Endothelial cell of umbilical vein (primary cell): ENCODE data around the gene SCN9A. TPM values are rescaled to one million over a fixed set of nuclear protein-coding genes. Genes with fewer than 3 reads are reported as not detected.
A peak's percentile ranks its signal among the peaks of the same experiment; 100 is the strongest.

Source experiments
- BruUV-seq: library from RNA; stranded (reverse); fragments of 400-500 nt; replicated peaks from 2 replicates; lab custom pipeline; 2021; lab: Mats Ljungman, UMichigan
- CTCF ChIA-PET: fragments of 300-600, 350-600 bp; sonication (Branson Sonifier 250); formaldehyde crosslinking; loops from one replicate; lab custom pipeline; 2021; ENCODE audit warnings: antibody characterized with exemption, inconsistent platforms; lab: Charles Lee
- POLR2A ChIA-PET: fragments of 300-600, 350-600 bp; sonication (Branson Sonifier 250); formaldehyde crosslinking; loops from one replicate; lab custom pipeline; 2021; ENCODE audit warnings: antibody characterized with exemption, inconsistent platforms; lab: Charles Lee
- DNase-seq: peaks from one replicate; pipeline ENCODE4 v3.0.0-alpha.2; 2011; ENCODE audit warnings: low read depth, low spot score
- FAIRE-seq: peaks from 2 replicates; lab custom pipeline; 2011; peaks lifted over from hg19 to GRCh38; lab: Jason Lieb, UNC
- H2AFZ ChIP-seq: 2 replicates; pipeline ENCODE4 v1.6.0; 2012; ENCODE audit warnings: low read depth, low read length, control low read depth, inconsistent platforms
- H3K27ac ChIP-seq: 2 replicates; pipeline ENCODE4 v1.5.1; 2011; ENCODE audit warnings: low read depth, mild to moderate bottlenecking, control low read depth, low read length, moderate library complexity; ENCODE audit not compliant: insufficient read depth
- H3K27me3 ChIP-seq, 2 experiments: 2 replicates each; pipeline versions ENCODE4 v1.6.0 to v1.6.1; 2011; ENCODE audit warnings: low read length in 2 of 2, mixed read lengths in 1 of 2; ENCODE audit not compliant: control insufficient read depth in 2 of 2, insufficient read depth in 2 of 2
- H3K36me3 ChIP-seq, 2 experiments: 2 replicates in 1 of 2; 3 replicates in 1 of 2; pipeline ENCODE4 v1.5.1; 2011; ENCODE audit warnings: low read length in 2 of 2, mild to moderate bottlenecking in 1 of 2, moderate library complexity in 1 of 2; ENCODE audit not compliant: control insufficient read depth in 2 of 2, insufficient read depth in 2 of 2; ENCODE audit errors: extremely low read depth in 1 of 2
- H3K4me1 ChIP-seq: 3 replicates; pipeline ENCODE4 v1.5.1; 2011; ENCODE audit warnings: mild to moderate bottlenecking, low read length; ENCODE audit not compliant: control insufficient read depth, insufficient read depth; ENCODE audit errors: extremely low read depth
- H3K4me2 ChIP-seq: 2 replicates; pipeline ENCODE4 v1.6.1; 2011; ENCODE audit warnings: low read length, control low read depth, mixed read lengths; ENCODE audit not compliant: insufficient read depth
- H3K4me3 ChIP-seq, 3 experiments: fragments of 200-600 bp in 1 of 3; sonication (generic), shearing (Covaris generic) in 1 of 3; replicated peaks in 1 of 3; 2 replicates each; pipeline ENCODE4 v1.5.1; 2011 to 2016; ENCODE audit warnings: control low read depth in 3 of 3, low read length in 3 of 3, mild to moderate bottlenecking in 2 of 3, inconsistent platforms in 1 of 3, low read depth in 1 of 3, moderate library complexity in 1 of 3; ENCODE audit not compliant: insufficient read depth in 1 of 3
- H3K79me2 ChIP-seq: 2 replicates; pipeline ENCODE4 v1.6.0; 2012; ENCODE audit warnings: low read length, inconsistent platforms; ENCODE audit not compliant: control insufficient read depth, insufficient read depth
- H3K9ac ChIP-seq: replicated peaks from 2 replicates; pipeline ENCODE3; 2011; ENCODE audit warnings: low read length, control low read depth; ENCODE audit not compliant: insufficient read depth; ENCODE audit errors: extremely low read depth
- H3K9me1 ChIP-seq: replicated peaks from 3 replicates; pipeline ENCODE4 v1.6.0; 2011; ENCODE audit warnings: mild to moderate bottlenecking, low read length; ENCODE audit not compliant: control insufficient read depth, insufficient read depth; ENCODE audit errors: extremely low read depth
- H3K9me3 ChIP-seq: replicated peaks from 2 replicates; pipeline ENCODE4 v1.5.1; 2012; ENCODE audit warnings: low read length, inconsistent platforms; ENCODE audit not compliant: control insufficient read depth, insufficient read depth
- H4K20me1 ChIP-seq: replicated peaks from 2 replicates; pipeline ENCODE3; 2011; ENCODE audit warnings: mild to moderate bottlenecking, low read length; ENCODE audit not compliant: control insufficient read depth, insufficient read depth; ENCODE audit errors: extremely low read depth
- CTCF ChIP-seq, 2 donors: IDR thresholded peaks; 1 replicate in 1 of 2; 2 replicates in 1 of 2; pipeline ENCODE4 v1.5.1; 2011; ENCODE audit warnings: low read length in 2 of 2, mild to moderate bottlenecking in 2 of 2, moderate library complexity in 2 of 2, control low read depth in 1 of 2, inconsistent platforms in 1 of 2, low read depth in 1 of 2; ENCODE audit not compliant: insufficient read depth in 1 of 2; ENCODE audit errors: extremely low read depth in 1 of 2
- EZH2 ChIP-seq: IDR thresholded peaks from 2 replicates; pipeline ENCODE4 v1.6.1; 2012; ENCODE audit warnings: borderline replicate concordance, low read depth, mild to moderate bottlenecking, moderate library complexity, low read length, inconsistent platforms; ENCODE audit not compliant: severe bottlenecking
- FOS ChIP-seq: IDR thresholded peaks from 2 replicates; pipeline ENCODE4 v1.6.1; 2011; ENCODE audit warnings: mild to moderate bottlenecking, low read length, moderate library complexity, borderline replicate concordance; ENCODE audit not compliant: insufficient read depth
- GATA2 ChIP-seq: IDR thresholded peaks from 2 replicates; pipeline ENCODE4 v1.7.0; 2011; ENCODE audit warnings: low read depth, mild to moderate bottlenecking, moderate library complexity, mixed read lengths, low read length; ENCODE audit not compliant: insufficient read length, insufficient read depth
- JUN ChIP-seq: IDR thresholded peaks from 2 replicates; pipeline ENCODE4 v1.6.1; 2011; ENCODE audit warnings: borderline replicate concordance, low read depth; ENCODE audit not compliant: insufficient read length, insufficient read depth
- MAX ChIP-seq: IDR thresholded peaks from 2 replicates; pipeline ENCODE4 v1.6.1; 2011; ENCODE audit not compliant: insufficient read depth, insufficient read length
- MYC ChIP-seq: IDR thresholded peaks from one replicate; pipeline ENCODE4 v1.6.1; 2011; ENCODE audit warnings: mild to moderate bottlenecking, low read depth, low read length
- POLR2A ChIP-seq: IDR thresholded peaks from 2 replicates; pipeline ENCODE4 v1.6.1; 2012; ENCODE audit warnings: low read depth, mild to moderate bottlenecking, control low read depth, low read length
- POLR2AphosphoS5 ChIP-seq: IDR thresholded peaks from 2 replicates; pipeline ENCODE4 v1.6.1; 2012; ENCODE audit warnings: low read depth, mild to moderate bottlenecking, control low read depth, low read length, moderate library complexity; ENCODE audit not compliant: insufficient read depth
- dilution Hi-C: fragments of 300-500 bp; cut with MboI; formaldehyde crosslinking; loops from one replicate; pipeline ENCODE4 v1.15.0; 2019; ENCODE audit warnings: low sequenced_read_pairs; ENCODE audit not compliant: extremely low pct_ligation_motif_present
- intact Hi-C: fragments of 100-400 bp; cut with micrococcal nuclease; formaldehyde crosslinking; loops from one replicate; pipeline ENCODE4 v1.10.0; 2022
- polyA plus RNA-seq, 4 experiments: library from polyadenylated mRNA; depleted of rRNA in 3 of 4; stranded (reverse) in 3 of 4; unstranded in 1 of 4; fragments of >200 nt; gene quantifications; 2 replicates each; pipeline versions ENCODE4 v1.2.1 to v1.2.3, GENCODE V29; 2011 to 2012; ENCODE audit warnings: missing spikeins in 1 of 4
- total RNA-seq: library from RNA; stranded (reverse); gene quantifications from 2 replicates; pipeline ENCODE4 v1.2.3, GENCODE V29; 2021

The SCN9A gene
- total and polyA plus RNA-seq, 2 donors (not counting 3 experiments of a cell fraction or from before 2014, with no cell fraction given): 0.88 to 1.6 TPM

GRCh38 chr2:166388481-166389070, 12.8 kb upstream of the SCN9A start:
- POLR2A ChIA-PET: interaction anchor here (1.0 kb wide), 1 partner anchor 13 kb away, joined by 4 read pairs; the partner anchor contains the start of gene SCN9A
- DNase-seq: peak; percentile 98
- FAIRE-seq: peak; percentile 70
- BruUV-seq: no TSS peak
- H3K9me1 ChIP-seq: no peaks in the 10 kb centered on the region
- dilution Hi-C loops: no loop called here
- peak overlapping the region; percentile 82 for H2AFZ ChIP-seq
- intact Hi-C loops: loop anchor here (1.0 to 2.0 kb wide), 5 partner anchors 12 to 434 kb away; no protein-coding TSS in a partner anchor
- no peaks in the 10 kb centered on the region for H3K9me3 ChIP-seq
- peak overlapping the region; percentile 17 for H3K9ac ChIP-seq
- H3K27ac ChIP-seq: peak overlapping the region; percentile 71
- no peaks in the 10 kb centered on the region for H3K79me2 ChIP-seq
- TF ChIP-seq FOS (peak; percentile 56), POLR2A (peak; percentile 26), GATA2 (peak; percentile 81), MYC (no peak), JUN (peak; percentile 46), EZH2 (no peak), CTCF (IDR thresholded peaks at IDR 0.05; ENCODE audit: extremely low read depth in 1 of 2, insufficient read depth in 1 of 2, low read depth in 1 of 2, low read length in 2 of 2) (no peak), POLR2AphosphoS5 (peak; percentile 71), MAX (no peak)
- no peaks in the 10 kb centered on the region for H3K36me3 ChIP-seq
- CTCF ChIA-PET: interaction anchor here (0.8 to 2.4 kb wide), 9 partner anchors 13 to 155 kb away, joined by 3 to 17 read pairs (median 5); partner anchors contain the start of gene SCN9A
- H3K4me3 ChIP-seq: no peak overlapping the region
- H3K4me1 ChIP-seq: peaks cover 14% of the 10 kb centered on the region
- peaks cover 0 to 1% of the 10 kb centered on the region in 2 experiments for H3K27me3 ChIP-seq
- H4K20me1 ChIP-seq: no peaks in the 10 kb centered on the region
- H3K4me2 ChIP-seq: peak overlapping the region; percentile 73
